ENCODE data around the gene TMOD2. TPM values are rescaled to one million over a fixed set of nuclear protein-coding genes. Genes with fewer than 3 reads are reported as not detected.

The TMOD2 gene
- total and polyA plus RNA-seq, 2 donors from 2014 or later, result 2.5 to 9.3 TPM

- no peaks in the 10 kb centered on the region for H3K36me3 ChIP-seq (ENCODE audit: control insufficient read depth in 2 of 3, insufficient read depth in 3 of 3, low read length in 3 of 3)
- no peak for FAIRE-seq
- no peak overlapping the region for H3K4me3 ChIP-seq (ENCODE audit: low read length in 3 of 3)
These were observed 12.8 kb upstream of the TMOD2 start for GRCh38 chr15:51738553-51738952.

GRCh38 chr15:51739061-51739712, 12.2 kb upstream of the TMOD2 start:
- no peak overlapping the region for H3K9ac ChIP-seq (ENCODE audit: low read length in 3 of 3)
- intact Hi-C loops (cut with DNase I), result no loop called here
- H3K36me3 ChIP-seq (ENCODE audit: control insufficient read depth in 2 of 3, insufficient read depth in 3 of 3, low read length in 3 of 3), result no peaks in the 10 kb centered on the region
- no peaks in the 10 kb centered on the region for H3K9me3 ChIP-seq (ENCODE audit: control insufficient read depth in 2 of 3, insufficient read depth in 1 of 3, low read length in 3 of 3)
- no peak overlapping the region for H3K4me3 ChIP-seq (ENCODE audit: low read length in 3 of 3)
- no peak for TF ChIP-seq CTCF (IDR thresholded peaks at IDR 0.05; ENCODE audit: borderline replicate concordance, extremely low read depth, insufficient read depth)
- no peak for DNase-seq
- no peak for FAIRE-seq
- no peaks in the 10 kb centered on the region for H3K27me3 ChIP-seq (ENCODE audit: control insufficient read depth, insufficient read depth, low read length)
- H3K27ac ChIP-seq (ENCODE audit: low read depth in 2 of 2, low read length in 2 of 2), result no peak overlapping the region
- peaks cover 0 to 11% (median 0%) of the 10 kb centered on the region in 3 donors for H3K4me1 ChIP-seq (ENCODE audit: control insufficient read depth in 2 of 3, insufficient read depth in 2 of 3, low read depth in 1 of 3, low read length in 3 of 3)

More at GRCh38 chr15:51738553-51738952, 12.8 kb upstream of the TMOD2 start:
- H3K27me3 ChIP-seq (ENCODE audit: control insufficient read depth, insufficient read depth, low read length), result no peaks in the 10 kb centered on the region
- DNase-seq, result no peak
- H3K9me3 ChIP-seq (ENCODE audit: control insufficient read depth in 2 of 3, insufficient read depth in 1 of 3, low read length in 3 of 3), result no peaks in the 10 kb centered on the region
- H3K9ac ChIP-seq (ENCODE audit: low read length in 3 of 3), result no peak overlapping the region
- intact Hi-C loops (cut with DNase I), result no loop called here
- H3K4me1 ChIP-seq (ENCODE audit: control insufficient read depth in 2 of 3, insufficient read depth in 2 of 3, low read depth in 1 of 3, low read length in 3 of 3), result peaks cover 0 to 11% (median 0%) of the 10 kb centered on the region in 3 donors
- no peak for TF ChIP-seq CTCF (IDR thresholded peaks at IDR 0.05; ENCODE audit: borderline replicate concordance, extremely low read depth, insufficient read depth)
- H3K27ac ChIP-seq (ENCODE audit: low read depth in 2 of 2, low read length in 2 of 2), result no peak overlapping the region

- FAIRE-seq, result no peak
- Histone ChIP-seq H3K9ac (ENCODE audit: low read length in 3 of 3) (no peak overlapping the region), H3K9me3 (ENCODE audit: control insufficient read depth in 2 of 3, insufficient read depth in 1 of 3, low read length in 3 of 3) (no peaks in the 10 kb centered on the region), H3K27ac (ENCODE audit: low read depth in 2 of 2, low read length in 2 of 2) (no peak overlapping the region), H3K4me1 (ENCODE audit: control insufficient read depth in 2 of 3, insufficient read depth in 2 of 3, low read depth in 1 of 3, low read length in 3 of 3) (peaks cover 0 to 4% (median 0%) of the 10 kb centered on the region in 3 donors), H3K27me3 (ENCODE audit: control insufficient read depth, insufficient read depth, low read length) (peaks cover 22% of the 10 kb centered on the region), H3K36me3 (ENCODE audit: control insufficient read depth in 2 of 3, insufficient read depth in 3 of 3, low read length in 3 of 3) (no peaks in the 10 kb centered on the region), H3K4me3 (ENCODE audit: low read length in 3 of 3) (no peak overlapping the region)
- DNase-seq, result no peak
- no peak for TF ChIP-seq CTCF (IDR thresholded peaks at IDR 0.05; ENCODE audit: borderline replicate concordance, extremely low read depth, insufficient read depth)
- intact Hi-C loops (cut with DNase I), result no loop called here
These were observed 2.1 kb upstream of the TMOD2 start for GRCh38 chr15:51749307-51749706.

Data from kidney (tissue), 14 donors.